Stimulated activated CD4-positive, alpha-beta T cell treated with anti-CD3 and anti-CD28 coated beads, TNF-alpha, amount 100 ng/mL, for 1 hour (primary cell): ENCODE results near the gene RNU1-2.
"Not testable (repeated sequence)": the region's sequence is repeated elsewhere in the genome, so short reads cannot be mapped to it uniquely, and the experiment has no call there.

Experiments
- DNase-seq, 3 donors: peaks; one replicate each; pipeline ENCODE4 v3.0.0-alpha.2; 2020; ENCODE audit warnings: low read depth in 3 of 3, low spot score in 1 of 3

Gene RNU1-2

DNA sequence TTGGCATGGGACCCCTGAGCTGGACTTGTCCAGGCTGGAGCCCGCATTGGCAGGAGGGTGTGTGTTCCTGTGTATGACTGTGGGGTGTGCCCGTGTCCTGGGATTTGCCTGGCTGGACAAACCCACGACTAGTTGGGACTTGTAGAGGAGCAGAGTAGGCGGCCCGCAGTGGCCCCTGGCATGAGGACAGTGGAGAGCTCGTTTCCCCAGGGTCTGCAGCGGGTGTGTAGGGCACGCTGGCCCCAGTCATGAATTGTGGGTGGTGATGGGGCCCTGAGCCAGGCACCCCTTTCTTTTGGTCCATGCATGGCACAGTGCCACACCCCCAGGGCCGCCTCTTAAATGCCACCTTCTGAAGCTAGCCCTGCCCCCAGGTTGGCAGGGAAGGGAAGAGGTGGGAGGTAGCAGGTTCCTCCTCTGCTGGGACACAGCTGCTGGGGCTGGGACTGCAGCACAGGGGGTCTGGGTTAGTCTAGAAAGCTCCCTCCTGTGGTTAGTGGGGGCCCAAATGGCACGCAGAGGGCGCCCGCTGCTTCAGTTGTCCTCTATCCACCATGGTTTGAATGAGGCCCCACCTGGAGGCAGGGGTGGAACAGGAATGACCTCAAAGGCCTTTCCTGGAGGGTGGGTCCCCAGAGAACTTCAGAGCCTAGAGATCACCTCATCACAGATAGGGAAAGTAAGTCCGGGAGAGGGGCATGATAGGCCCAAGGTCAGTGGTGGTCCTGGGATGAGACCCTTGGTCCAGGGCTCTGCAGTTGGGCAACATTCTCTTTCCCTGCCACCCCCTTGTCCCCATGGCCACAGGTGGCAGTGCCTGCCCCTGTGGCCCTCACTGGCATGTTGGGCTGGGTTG lies 30.1 kb downstream of the RNU1-2 start:
- no peak for DNase-seq

DNA sequence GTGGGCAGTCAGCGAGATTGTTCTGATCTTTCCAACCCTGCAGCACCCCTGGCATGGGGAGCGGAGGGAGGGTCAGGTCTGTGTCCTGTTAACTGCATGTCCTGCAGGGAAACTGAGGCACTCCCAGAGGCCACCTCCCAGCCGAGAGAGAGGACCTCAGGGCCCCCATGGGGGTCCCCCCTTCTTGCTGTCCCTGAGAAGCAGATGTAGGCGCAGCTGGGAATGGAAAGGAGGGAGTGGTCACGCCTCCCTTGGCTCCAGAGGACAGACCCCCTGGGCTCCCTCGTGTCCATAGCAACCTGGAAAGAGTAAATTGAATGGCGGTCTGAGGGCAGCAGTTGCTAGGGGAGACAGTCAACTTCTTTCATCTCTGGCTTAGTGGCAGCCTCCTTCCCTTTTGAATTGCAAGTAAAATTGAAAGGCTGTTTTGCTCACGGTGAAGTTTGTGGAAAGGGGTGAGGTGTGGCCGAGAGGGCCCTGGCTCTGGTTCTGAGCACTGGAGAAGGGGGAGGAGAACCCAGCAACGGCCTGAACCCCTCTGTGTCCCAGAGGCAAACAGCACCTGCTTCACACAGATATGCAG lies 30.8 kb downstream of the RNU1-2 start:
- DNase-seq: no peak

- DNase-seq: no peak
These were observed 31.5 kb downstream of the RNU1-2 start for GRCh38 chr1:16927256-16927655.

- DNase-seq: no peak
These were observed 32.1 kb downstream of the RNU1-2 start for GRCh38 chr1:16927711-16928485.

DNA sequence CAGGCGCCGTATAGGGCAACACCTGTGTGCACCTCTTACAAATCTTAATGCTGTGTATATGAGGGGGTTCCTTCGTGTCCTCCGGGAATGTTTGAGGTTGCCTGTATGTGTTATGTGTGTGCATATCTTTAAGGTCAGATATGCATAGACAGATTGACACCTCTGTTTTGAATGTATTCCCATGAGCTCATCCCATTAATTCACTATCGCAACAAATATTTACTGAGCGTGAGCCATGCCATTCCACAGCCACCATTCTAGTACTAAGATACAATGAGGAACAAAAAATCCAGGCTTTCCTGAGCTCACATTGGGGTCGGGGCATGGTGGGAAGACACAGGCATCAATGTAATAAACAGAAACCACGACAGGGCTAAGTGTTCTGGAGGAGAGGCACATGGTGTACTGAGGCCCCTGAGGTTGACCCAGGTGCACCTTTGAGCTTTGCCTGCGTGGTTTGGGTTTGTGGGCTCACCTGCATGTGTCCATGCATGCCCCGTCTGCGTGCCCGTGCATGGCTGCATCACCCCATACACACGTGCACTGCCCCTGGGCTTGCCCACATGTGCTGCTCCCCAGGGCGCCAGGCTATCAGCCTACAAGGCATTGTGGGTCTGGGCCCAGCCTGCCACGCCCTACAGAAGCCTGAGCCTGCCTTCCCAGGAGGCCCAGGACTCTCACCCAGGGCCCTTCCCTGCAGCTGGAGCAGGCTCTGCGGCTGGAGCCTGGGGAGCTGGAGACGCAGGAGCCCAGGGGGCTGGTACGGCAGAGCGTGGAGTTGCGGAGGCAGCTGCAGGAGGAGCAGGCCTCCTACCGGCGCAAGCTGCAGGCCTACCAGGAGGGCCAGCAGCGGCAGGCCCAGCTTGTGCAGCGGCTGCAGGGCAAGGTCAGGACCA lies 33.6 kb downstream of the RNU1-2 start:
- not testable (repeated sequence) for DNase-seq

DNA sequence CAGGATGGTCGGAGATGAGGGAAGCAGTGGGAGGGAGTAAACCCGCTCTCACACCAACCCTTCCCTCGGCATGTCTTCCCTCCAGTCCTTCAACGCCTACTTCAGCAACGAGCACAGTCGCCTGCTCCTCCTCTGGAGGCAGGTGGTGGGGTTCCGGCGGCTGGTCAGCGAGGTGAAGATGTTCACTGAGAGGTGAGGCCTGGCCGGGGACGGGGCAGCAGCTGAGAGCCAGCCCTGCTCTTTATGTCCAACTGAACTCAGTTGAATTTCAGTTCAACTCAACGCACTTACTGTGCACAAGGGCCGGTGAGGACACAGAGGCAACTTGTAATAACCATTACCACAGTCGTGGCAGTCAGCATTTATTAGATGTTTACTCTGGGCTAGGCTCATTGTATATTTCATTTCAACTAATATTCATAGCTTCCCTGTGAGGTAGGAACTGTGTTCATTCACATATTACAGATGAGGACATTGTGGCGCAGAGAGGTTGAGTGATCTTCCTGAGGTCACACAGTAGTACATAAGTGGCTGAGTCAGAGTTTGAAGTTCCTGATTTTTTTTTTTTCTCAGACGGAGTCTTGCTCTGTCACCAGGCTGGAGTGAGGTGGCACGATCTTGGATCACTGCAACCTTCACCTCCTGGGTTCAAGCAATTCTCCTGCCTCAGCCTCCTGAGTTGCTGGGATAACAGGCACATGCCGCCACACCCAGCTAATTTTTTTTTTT lies 35.6 kb downstream of the RNU1-2 start:
- not testable (repeated sequence) for DNase-seq

GRCh38 chr1:16933945-16934344 lies 38.2 kb downstream of the RNU1-2 start:
- not testable (repeated sequence) for DNase-seq

DNA sequence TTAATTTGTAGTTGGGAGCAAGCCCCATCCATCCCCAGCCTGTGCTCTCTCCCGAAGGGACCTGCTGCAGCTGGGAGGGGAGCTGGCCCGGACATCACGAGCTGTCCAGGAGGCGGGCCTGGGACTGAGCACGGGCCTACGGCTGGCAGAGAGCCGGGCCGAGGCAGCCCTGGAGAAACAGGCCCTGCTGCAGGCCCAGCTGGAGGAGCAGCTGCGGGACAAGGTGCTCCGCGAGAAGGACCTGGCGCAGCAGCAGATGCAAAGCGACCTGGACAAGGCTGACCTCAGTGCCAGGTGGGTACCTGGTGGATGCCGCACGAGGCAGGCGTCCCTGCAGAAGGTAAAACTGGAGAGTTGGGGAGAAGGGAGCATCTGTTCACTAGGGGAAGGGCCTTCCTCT lies 40.8 kb downstream of the RNU1-2 start:
- not testable (repeated sequence) for DNase-seq

- no peak for DNase-seq
These were observed 42.9 kb downstream of the RNU1-2 start for GRCh38 chr1:16938351-16939321.

DNA sequence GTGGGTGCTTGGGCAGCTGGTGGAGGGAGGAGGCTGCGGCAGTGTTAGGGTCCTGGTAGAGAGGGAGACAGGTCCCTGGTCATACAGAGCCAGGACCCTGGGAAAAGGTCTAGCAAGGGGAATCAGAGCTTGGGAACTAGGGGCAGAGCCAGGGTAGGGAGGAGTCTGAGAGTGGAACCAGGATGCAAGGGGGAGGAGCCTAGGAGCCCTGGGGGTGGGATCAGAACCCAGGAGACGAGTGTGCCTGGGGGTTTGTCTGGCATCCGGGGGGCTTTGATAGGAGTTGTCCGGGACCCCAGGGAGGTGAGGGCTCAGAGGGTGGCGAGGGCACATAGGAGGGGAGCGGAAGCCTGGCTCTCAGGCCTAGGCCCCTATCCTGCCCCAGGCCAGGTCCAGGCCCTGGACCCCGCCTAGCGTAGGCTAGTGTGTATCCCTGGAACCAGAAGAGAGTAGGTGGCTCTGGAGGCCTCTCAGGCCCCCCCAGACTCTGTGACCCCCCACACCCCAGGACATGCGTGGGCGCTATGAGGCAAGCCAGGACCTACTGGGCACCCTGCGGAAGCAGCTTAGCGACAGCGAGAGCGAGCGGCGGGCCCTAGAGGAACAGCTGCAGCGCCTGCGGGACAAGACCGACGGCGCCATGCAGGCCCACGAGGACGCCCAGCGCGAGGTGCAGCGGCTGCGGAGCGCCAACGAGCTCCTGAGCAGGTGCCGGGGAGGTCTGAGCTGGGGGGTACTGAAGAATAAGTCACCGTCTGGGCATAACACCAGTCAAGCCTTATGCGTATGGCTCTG lies 43.8 kb downstream of the RNU1-2 start:
- DNase-seq: not testable (repeated sequence)

DNA sequence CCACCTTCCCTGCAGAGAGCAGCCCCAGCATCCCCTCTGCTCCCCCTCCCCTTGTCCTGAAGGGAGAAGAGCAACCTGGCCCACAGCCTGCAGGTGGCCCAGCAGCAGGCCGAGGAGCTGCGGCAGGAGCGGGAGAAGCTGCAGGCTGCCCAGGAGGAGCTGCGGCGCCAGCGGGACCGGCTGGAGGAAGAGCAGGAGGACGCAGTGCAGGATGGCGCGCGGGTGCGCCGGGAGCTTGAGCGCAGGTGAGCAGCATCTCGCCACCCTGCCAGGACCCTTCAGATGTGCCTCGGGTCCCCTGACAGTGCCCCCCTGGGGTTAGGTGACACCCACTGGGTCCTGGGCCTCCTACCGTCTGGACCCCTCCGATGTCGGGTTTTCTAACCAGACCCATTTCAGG lies 48.3 kb downstream of the RNU1-2 start:
- DNase-seq: no peak

- not testable (repeated sequence) for DNase-seq
These were observed 49.7 kb downstream of the RNU1-2 start for GRCh38 chr1:16945512-16945911.
